NCI-H1930 (cell line): ENCODE results near the gene BMP5.
"Not testable (repeated sequence)": the region's sequence is repeated elsewhere in the genome, so short reads cannot be mapped to it uniquely, and the experiment has no call there.

Experiments
- DNase-seq, 2 experiments: peaks; one replicate each; lab custom pipeline; 2025; lab: John Stamatoyannopoulos, UW

BMP5 gene

GRCh38 chr6:55875400-55875799, at the start of gene BMP5:
Gene BMP5 (minus strand): TSS chr6:55875590. CDS start chr6:55874865, 725 bp downstream.
- DNase-seq: no peak

DNA sequence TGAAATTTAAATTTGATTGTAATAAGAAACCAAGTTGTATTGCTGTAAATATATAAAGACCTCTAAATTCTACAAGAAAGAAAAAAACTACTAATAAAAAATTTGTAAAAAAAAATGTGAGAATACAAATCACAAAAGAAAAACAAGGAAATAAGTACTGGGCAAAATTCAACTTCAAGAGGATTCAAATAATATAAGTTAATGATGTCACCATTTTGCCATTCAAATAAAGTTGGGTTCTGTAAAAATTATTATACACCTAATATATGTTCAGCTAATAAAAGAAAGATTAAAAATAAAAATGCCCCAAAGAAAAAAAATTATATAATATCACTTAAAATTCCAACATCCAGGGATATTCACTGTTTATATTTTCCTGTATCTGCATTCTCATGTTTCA, 47.0 kb upstream of the BMP5 start:
- DNase-seq: no peak

GRCh38 chr6:55919716-55920308, 44.4 kb upstream of the BMP5 start:
- DNase-seq: no peak

DNA sequence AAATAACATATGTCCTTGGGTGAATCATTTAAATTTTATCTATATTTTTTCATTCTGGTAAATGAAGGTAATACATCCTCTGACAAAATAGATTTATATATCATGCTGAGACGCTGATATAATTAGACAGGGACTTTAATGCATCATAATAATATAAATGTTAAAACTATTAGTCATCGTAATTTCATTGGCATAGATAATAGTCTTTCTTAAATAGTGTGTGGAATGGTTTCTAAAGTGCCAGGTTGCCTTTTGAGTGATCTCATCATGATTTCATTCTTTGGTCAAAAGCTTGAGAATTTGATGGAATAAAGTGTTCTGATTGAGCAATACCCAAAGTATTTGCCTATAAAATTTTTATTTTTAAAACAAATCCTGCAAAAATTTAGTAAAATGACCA, 43.2 kb upstream of the BMP5 start:
- DNase-seq: no peak

DNA sequence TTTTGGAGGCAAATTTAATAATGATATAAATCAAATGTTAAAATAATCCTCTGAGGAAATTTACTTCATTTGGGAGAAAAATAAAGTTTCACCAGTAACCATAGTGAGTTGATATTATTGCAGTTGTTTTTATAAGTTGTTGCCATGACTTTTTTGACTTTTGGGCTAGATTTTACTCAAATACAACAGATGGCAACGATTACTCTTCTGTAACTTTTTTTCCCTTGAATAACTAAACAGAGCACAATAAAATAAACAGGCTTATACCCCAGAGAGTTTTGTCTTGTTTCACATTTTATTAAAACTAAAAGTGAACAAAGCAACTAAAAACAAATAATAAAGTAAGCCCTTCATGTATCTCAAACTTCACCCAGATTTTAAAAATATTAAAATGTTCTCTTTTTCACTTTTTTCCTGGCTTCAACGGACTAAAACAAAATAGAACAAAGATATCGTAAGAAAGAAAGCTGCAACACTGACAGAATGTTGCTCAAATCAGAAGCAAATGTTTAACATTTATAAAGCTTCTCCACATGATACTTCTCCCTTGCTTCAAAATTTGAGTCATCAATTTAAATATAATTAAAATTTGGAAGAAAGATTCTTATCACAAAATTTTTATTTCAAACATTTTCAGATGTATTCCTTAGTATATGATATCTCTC, 42.5 kb upstream of the BMP5 start:
- no peak for DNase-seq

- DNase-seq: no peak
These were observed 40.8 kb upstream of the BMP5 start for GRCh38 chr6:55916188-55916587.

- DNase-seq: no peak
These were observed 38.1 kb upstream of the BMP5 start for GRCh38 chr6:55913228-55914195.

GRCh38 chr6:55910466-55910865, 35.1 kb upstream of the BMP5 start:
- DNase-seq: not testable (repeated sequence)

- DNase-seq: not testable (repeated sequence)
These were observed 34.5 kb upstream of the BMP5 start for GRCh38 chr6:55909911-55910310.

GRCh38 chr6:55902796-55903195, 27.4 kb upstream of the BMP5 start:
- no peak for DNase-seq

- DNase-seq: no peak
These were observed 26.4 kb upstream of the BMP5 start for GRCh38 chr6:55901765-55902270.

DNA sequence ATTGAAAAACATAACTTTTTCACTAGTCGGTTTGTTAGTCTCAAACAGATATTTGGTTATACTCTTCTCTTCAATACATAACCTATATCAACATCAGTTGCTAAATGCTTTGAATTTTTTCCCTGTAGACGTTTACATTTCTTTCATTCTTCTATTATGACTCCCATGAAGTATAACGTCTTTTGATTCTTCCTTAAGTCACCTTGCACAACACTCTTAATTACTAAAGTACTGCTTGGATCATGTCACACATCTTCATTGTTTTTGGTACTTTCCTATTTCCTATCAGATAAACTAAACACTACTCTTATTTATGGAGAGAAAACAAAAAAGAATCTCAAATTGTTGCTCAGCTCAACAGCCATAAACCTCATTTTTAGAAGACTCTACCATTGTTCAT, 23.0 kb upstream of the BMP5 start:
- DNase-seq: no peak

DNA sequence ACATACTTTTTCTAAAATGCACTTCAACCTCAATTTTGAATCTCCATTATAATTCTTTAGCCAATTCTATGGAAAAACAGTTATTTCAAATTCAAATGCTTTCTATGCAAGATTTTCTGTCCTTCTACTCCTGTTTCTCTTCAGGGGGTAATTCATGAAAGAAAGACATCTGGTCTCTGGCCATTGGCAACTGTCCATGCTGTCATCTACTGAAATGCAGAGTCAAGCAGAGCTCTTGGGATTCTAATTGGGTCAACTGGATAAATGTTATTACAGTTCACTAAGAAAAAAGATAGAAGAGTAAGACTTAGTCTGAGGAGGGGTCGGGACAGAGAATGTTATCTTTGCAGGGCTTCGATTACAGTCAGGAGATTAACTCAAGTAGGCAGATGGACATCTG, 22.0 kb upstream of the BMP5 start:
- DNase-seq: no peak

DNA sequence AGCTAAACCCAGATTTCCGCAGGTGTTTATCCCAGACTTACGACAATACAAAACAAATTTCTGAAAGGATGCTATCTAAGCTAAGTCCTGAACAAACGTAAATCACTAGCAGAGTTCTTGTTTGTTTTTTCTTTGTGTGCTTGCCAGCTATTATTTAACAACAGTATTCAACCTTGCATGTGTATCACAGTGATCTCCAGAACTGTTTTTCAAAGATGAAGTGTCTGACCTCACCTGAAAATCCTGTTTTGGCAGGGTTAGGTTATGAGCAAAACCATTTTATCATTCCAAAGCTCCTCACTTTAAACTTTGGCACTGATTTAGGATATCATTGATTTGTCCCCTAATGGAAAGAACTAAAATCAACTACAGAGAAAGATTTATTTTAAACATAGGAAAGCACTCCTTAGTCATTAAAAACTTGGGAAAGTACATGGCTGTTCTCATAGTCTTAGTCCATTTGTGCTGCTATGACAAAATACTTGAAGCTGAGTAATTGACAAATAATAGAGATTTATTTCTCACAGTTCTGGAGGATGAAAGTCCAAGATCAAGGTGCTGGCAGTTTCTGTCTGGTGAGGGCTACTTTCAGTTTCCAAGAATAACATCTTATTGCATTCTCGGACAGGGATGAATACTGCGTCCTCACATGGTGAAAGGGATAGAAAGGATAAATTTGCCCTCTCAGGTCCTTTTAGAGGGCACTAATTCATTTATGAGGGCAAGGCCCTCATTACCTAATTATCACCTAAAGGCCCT, 20.8 kb upstream of the BMP5 start:
- no peak for DNase-seq

DNA sequence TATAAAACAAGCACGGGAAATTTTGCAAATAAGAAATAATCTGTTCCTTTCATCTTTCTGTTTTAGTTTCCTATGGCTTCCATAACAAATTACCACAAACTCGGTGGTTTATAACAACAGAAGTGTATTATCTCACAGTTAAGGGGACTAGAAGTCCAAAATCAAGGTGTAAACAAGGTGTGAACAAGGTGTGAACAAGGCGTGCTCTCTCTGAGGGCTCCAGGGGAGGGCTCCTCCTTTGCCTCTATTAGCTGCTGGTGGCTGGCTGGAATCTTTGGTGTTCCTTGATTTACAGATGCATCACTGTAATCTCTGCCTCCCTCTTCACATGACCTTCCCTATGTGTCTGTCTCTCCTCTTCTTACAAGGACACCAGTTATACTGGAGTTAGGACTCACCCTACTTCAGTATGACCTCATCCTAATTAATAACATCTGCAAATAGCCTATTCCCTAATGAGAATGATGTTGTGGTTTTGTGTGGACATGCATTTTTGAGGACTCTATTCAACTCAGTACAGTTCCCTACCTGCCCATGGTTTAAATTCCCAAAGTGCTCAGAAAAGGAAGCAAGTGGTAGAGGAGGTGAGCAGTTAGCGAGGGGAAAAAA, 17.5 kb upstream of the BMP5 start:
- DNase-seq: no peak

- DNase-seq: no peak
These were observed 13.5 kb upstream of the BMP5 start for GRCh38 chr6:55888917-55889316.

- peak in 1 of 2 experiments; percentile 12 for DNase-seq
These were observed 10.9 kb upstream of the BMP5 start for GRCh38 chr6:55886185-55886836.

GRCh38 chr6:55882718-55883569, 7.6 kb upstream of the BMP5 start:
- DNase-seq: no peak

DNA sequence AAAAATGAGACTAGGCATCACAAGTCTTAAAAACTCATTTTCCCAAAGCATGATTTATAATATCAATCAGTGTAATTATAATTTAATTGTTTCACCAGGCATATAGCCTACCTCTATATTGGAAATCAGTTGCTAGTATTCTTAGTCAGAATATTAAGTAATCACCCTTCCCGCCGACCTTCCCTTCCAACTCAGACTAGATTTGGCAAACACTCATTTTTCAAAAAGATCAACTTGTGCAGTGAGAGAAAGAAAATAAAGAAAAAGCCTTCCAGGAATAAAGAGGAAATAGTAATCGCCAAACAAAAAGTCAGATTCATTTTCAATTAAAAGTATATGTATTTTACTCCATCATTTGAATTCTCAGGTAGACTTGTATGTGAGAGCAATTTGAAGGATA, 1.9 kb upstream of the BMP5 start:
- no peak for DNase-seq

DNA sequence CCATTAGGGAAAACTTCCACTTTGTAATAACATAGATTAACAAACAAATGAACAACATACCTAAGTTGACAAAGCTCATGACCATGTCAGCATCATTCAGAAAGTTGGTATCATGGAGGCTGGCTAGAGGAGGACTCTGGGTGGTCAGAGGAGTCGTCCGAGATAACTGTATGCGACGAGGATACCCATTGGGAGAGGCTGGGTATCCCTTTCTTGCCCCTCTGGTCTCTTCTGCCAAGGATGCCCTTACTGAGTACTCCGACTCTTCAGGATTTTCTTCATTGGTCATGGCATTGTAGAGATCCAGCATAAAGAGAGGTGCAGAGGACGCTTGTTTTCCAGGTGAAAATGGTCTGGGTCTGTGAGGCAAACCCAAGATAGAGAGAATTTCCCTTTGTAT, 1.1 kb downstream of the BMP5 start:
- no peak for DNase-seq
